Smooth muscle cell (in vitro differentiated cells): ENCODE data around the gene CELA2B. TPM values are rescaled to one million over a fixed set of nuclear protein-coding genes. Genes with fewer than 3 reads are reported as not detected.

Source experiments
- DNase-seq: peaks from one replicate; lab custom pipeline; 2025; ENCODE audit not compliant: unreplicated experiment; lab: John Stamatoyannopoulos, UW
- H2AFZ ChIP-seq: fragments of 200-600 bp; sonication (generic); 2 replicates; pipeline ENCODE4 v1.6.0; 2016; ENCODE audit warnings: antibody characterized with exemption, low read depth, mild to moderate bottlenecking
- H3F3A ChIP-seq: fragments of 200-600 bp; sonication (generic); 2 replicates; pipeline ENCODE4 v1.6.0; 2017; ENCODE audit warnings: antibody characterized with exemption, low read depth
- H3K27ac ChIP-seq: fragments of 200-600 bp; sonication (generic); 2 replicates; pipeline ENCODE4 v1.5.1; 2016; ENCODE audit warnings: low read depth, mild to moderate bottlenecking
- H3K27me3 ChIP-seq: fragments of 200-600 bp; sonication (generic); 2 replicates; pipeline ENCODE4 v1.6.1; 2016; ENCODE audit warnings: low read depth, mild to moderate bottlenecking
- H3K36me3 ChIP-seq: fragments of 200-600 bp; sonication (generic); 2 replicates; pipeline ENCODE4 v1.5.1; 2016; ENCODE audit warnings: low read depth
- H3K4me1 ChIP-seq: fragments of 200-600 bp; sonication (generic); 2 replicates; pipeline ENCODE4 v1.5.1; 2016; ENCODE audit warnings: low read depth
- H3K4me2 ChIP-seq: fragments of 200-600 bp; sonication (generic); 2 replicates; pipeline ENCODE4 v1.6.0; 2016; ENCODE audit warnings: mild to moderate bottlenecking
- H3K4me3 ChIP-seq: fragments of 200-600 bp; sonication (generic); 2 replicates; pipeline ENCODE4 v1.5.1; 2016; ENCODE audit warnings: mild to moderate bottlenecking
- H3K79me2 ChIP-seq: fragments of 200-600 bp; sonication (generic); 2 replicates; pipeline ENCODE4 v1.6.0; 2016; ENCODE audit warnings: low read depth, mild to moderate bottlenecking
- H3K9ac ChIP-seq: fragments of 200-600 bp; sonication (generic); 2 replicates; pipeline ENCODE4 v1.6.0; 2016; ENCODE audit warnings: low read depth
- H3K9me3 ChIP-seq: fragments of 200-600 bp; sonication (generic); replicated peaks from 2 replicates; pipeline ENCODE4 v1.5.1; 2016; ENCODE audit warnings: low read depth
- H4K20me1 ChIP-seq: fragments of 200-600 bp; sonication (generic); 2 replicates; pipeline ENCODE4 v1.6.0; 2016; ENCODE audit warnings: low read depth
- WGBS: methylation state at CpG from one replicate; pipeline ENCODE4 v1.1.7; 2016; ENCODE audit warnings: low lambda C conversion rate; 5-methylcytosine and 5-hydroxymethylcytosine counted together
- polyA plus RNA-seq: library from polyadenylated mRNA; unstranded; fragments of >200 nt; fragmentation: Nextera tagmentation; extraction: Ambion mirVana; gene quantifications from 2 replicates; pipeline ENCODE4 v1.2.1, GENCODE V29; 2016
- total RNA-seq: library from RNA; depleted of rRNA; stranded (reverse); fragments of >200 nt; gene quantifications from 2 replicates; pipeline ENCODE4 v1.2.3, GENCODE V29; 2014
- TF ChIP-seq, protein P1 (sequence below): fragments of 200-600 bp; sonication (generic); IDR thresholded peaks from 2 replicates; pipeline ENCODE4 v1.5.1; 2017; ENCODE audit warnings: borderline replicate concordance, mild to moderate bottlenecking, antibody characterized with exemption; ENCODE audit not compliant: insufficient read depth, poor library complexity, severe bottlenecking

CELA2B gene
- total and polyA plus RNA-seq, 2 experiments from 2014 or later, result not detected

DNA sequence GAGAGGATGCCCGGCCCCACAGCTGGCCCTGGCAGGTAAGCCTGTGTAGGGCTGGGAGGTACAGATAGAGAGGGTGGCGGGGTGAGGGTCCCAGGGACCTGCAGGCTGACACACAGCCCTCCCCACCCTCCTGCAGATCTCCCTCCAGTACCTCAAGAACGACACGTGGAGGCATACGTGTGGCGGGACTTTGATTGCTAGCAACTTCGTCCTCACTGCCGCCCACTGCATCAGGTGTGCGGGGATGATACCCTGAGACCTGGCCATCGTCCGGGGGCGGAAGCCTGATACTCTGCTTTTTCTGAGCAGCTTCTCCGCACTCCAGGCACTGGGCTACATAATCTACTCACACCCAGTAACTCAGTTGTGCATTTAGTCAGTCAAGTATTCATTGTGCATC is 35.5 kb upstream of the CELA2B start:
- WGBS, result 92% methylated on average over 13 of the region's 13 CpGs
- no peak overlapping the region for H2AFZ ChIP-seq
- no peak overlapping the region for H3K9ac ChIP-seq
- H3K36me3 ChIP-seq, result no peaks in the 10 kb centered on the region
- no peak overlapping the region for H3K4me2 ChIP-seq
- H4K20me1 ChIP-seq, result no peaks in the 10 kb centered on the region
- H3K4me3 ChIP-seq, result no peak overlapping the region
- H3K27ac ChIP-seq, result no peak overlapping the region
- H3K27me3 ChIP-seq, result peaks cover 10% of the 10 kb centered on the region
- no peaks in the 10 kb centered on the region for H3K4me1 ChIP-seq
- TF ChIP-seq, protein P1, sequence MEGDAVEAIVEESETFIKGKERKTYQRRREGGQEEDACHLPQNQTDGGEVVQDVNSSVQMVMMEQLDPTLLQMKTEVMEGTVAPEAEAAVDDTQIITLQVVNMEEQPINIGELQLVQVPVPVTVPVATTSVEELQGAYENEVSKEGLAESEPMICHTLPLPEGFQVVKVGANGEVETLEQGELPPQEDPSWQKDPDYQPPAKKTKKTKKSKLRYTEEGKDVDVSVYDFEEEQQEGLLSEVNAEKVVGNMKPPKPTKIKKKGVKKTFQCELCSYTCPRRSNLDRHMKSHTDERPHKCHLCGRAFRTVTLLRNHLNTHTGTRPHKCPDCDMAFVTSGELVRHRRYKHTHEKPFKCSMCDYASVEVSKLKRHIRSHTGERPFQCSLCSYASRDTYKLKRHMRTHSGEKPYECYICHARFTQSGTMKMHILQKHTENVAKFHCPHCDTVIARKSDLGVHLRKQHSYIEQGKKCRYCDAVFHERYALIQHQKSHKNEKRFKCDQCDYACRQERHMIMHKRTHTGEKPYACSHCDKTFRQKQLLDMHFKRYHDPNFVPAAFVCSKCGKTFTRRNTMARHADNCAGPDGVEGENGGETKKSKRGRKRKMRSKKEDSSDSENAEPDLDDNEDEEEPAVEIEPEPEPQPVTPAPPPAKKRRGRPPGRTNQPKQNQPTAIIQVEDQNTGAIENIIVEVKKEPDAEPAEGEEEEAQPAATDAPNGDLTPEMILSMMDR, result no peak
- H3K79me2 ChIP-seq, result no peaks in the 10 kb centered on the region
- DNase-seq, result no peak
- no peaks in the 10 kb centered on the region for H3F3A ChIP-seq
- H3K9me3 ChIP-seq, result no peaks in the 10 kb centered on the region

DNA sequence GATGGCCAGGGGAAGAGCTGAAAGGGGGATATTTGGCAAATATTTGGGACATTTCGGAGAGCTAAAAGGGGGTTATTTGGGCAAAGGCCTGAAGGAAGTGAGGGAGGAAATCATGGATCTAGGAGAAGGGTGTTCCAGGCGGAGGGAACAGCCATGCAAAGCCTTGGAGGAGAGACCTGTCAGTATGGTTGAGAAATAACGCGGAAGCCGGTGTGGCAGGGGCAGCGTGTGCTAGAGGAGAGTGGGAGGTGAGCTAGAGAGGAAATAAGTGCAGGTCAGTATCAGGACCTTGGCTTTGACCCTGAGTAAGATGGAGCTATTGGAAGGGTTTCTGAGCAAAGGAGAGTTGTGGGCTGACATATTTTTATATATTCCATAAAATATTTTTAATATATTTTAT is 34.7 kb upstream of the CELA2B start:
- Histone ChIP-seq H3K9me3 (no peaks in the 10 kb centered on the region), H3K36me3 (no peaks in the 10 kb centered on the region)

DNA sequence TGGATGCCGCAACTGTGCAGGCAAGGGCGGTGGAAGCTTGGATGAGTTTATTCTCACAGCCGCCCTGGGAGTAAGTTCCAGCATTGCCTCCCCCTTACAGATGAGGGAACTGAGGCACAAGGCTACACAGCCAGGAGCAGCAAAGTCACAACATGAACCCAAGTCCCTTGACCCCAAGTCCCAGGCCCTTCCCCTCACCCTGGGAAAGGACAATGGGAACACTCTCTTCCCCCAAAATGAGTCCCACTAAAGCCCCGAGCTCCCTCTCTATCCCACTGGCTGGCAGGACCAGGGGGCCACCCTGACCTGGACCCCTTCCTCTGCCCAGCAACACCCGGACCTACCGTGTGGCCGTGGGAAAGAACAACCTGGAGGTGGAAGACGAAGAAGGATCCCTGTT is 33.8 kb upstream of the CELA2B start:
- no peaks in the 10 kb centered on the region for H3K79me2 ChIP-seq
- peaks cover 13% of the 10 kb centered on the region for H3K27me3 ChIP-seq
- 95% methylated on average over 8 of the region's 8 CpGs for WGBS
- no peak overlapping the region for H3K4me2 ChIP-seq
- no peak overlapping the region for H3K9ac ChIP-seq
- H3K4me3 ChIP-seq, result no peak overlapping the region
- no peak overlapping the region for H3K27ac ChIP-seq
- no peaks in the 10 kb centered on the region for H3F3A ChIP-seq
- H2AFZ ChIP-seq, result no peak overlapping the region
- no peaks in the 10 kb centered on the region for H3K9me3 ChIP-seq
- TF ChIP-seq, protein P1, result no peak
- no peaks in the 10 kb centered on the region for H3K4me1 ChIP-seq
- no peak for DNase-seq
- H4K20me1 ChIP-seq, result no peaks in the 10 kb centered on the region
- H3K36me3 ChIP-seq, result no peaks in the 10 kb centered on the region

More for the DNA sequence above, 34.7 kb upstream of the CELA2B start:
- Histone ChIP-seq H2AFZ (no peak overlapping the region), H3K4me1 (no peaks in the 10 kb centered on the region), H3F3A (no peaks in the 10 kb centered on the region), H3K27me3 (peaks cover 10% of the 10 kb centered on the region), H3K9ac (no peak overlapping the region), H3K79me2 (no peaks in the 10 kb centered on the region), H3K4me2 (no peak overlapping the region), H3K27ac (no peak overlapping the region), H4K20me1 (no peaks in the 10 kb centered on the region), H3K4me3 (no peak overlapping the region)
- no peak for DNase-seq
- TF ChIP-seq, protein P1, result no peak
- WGBS, result 96% methylated on average over 6 of the region's 6 CpGs

DNA sequence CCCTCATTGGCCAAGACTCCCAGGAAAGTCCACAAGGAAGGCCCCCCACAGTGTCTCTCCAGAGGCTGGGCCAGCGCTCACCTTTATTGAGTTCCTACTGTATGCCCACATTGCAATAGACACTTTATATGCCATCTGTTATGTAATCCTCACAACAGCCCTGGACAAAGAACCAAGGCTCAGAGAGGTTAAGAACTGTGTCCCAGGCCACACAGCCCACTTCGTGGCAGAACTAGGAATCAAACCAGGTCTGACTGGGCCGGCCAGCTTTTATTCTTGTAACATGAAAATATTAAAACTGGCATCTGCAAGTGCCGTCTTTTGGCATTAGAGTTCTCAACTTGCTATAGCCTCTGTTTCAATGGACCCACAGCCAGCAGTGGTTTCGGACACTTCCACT is 33.1 kb upstream of the CELA2B start:
- 91% methylated on average over 5 of the region's 5 CpGs for WGBS
- H3K4me1 ChIP-seq, result no peaks in the 10 kb centered on the region

More for the DNA sequence above, 33.1 kb upstream of the CELA2B start:
- no peaks in the 10 kb centered on the region for H3F3A ChIP-seq
- H3K79me2 ChIP-seq, result no peaks in the 10 kb centered on the region
- H3K4me3 ChIP-seq, result no peak overlapping the region
- TF ChIP-seq, protein P1, result no peak
- peaks cover 18% of the 10 kb centered on the region for H3K27me3 ChIP-seq
- no peak overlapping the region for H2AFZ ChIP-seq
- H3K4me2 ChIP-seq, result no peak overlapping the region
- DNase-seq, result no peak
- H3K9me3 ChIP-seq, result no peaks in the 10 kb centered on the region
- H3K27ac ChIP-seq, result no peak overlapping the region
- no peak overlapping the region for H3K9ac ChIP-seq
- H3K36me3 ChIP-seq, result no peaks in the 10 kb centered on the region
- no peaks in the 10 kb centered on the region for H4K20me1 ChIP-seq
